HG02981 (cell line): Measurements from ENCODE around the gene CORIN.
"Not testable (repeated sequence)": the region's sequence is repeated elsewhere in the genome, so short reads cannot be mapped to it uniquely, and the experiment has no call there.

Source experiments
- ATAC-seq: cut with Tn5 transposase; IDR thresholded peaks from one replicate; pipeline ENCODE4 v1.9.1; 2021; ENCODE audit warnings: mild to moderate bottlenecking, moderate library complexity; ENCODE audit not compliant: unreplicated experiment

CORIN gene

DNA sequence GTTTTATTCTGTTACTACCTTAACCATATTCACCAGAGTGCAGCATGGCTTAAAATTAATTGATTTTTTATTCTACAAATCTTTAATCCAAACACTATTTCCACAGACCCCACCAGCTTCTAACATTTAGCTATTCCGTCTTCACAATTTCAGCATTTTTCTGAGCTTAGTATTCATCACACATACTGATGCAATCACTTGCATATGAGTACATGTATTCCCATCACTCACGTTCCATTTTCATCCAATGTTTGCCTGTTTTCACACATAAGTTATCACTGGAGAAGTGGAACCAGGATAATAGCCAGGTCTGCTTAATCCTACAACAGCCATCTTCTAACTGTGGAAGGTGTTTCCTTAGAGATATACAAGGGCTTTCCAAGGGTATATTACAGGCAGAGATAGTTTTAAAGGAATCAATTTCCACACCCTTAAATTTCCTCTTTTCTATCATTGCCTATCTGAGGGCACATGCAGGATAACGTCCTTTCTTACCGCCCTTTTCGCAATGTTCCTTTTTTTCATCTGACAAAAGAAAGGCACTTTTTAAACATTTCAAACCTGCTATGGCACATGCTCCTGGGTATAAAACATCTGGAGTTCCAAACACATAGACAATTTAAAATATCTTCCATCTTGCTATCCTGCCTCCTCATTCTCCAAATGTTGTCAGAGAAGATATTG, 115.8 kb downstream of the CORIN start:
- no peak for ATAC-seq

DNA sequence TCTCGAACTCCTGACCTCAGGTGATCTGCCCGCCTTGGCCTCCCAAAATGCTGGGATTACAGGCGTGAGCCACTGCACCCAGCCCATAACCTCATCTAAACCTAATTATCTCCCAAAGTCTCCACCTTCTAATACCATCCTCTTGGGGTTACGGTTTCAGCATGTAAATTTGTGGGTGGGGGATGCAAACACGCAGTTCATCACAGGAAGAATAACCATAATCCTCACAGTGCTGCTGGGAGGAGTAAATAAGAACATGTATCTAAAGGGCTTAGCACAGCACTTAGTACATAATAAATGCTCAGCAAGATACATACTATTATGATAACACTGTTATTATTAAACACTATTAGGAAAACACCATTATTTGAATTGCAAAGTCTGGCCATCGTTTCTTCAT, 116.4 kb downstream of the CORIN start:
- no peak for ATAC-seq

- no peak for ATAC-seq
Measured at GRCh38 chr4:47720787-47721186, 117.1 kb downstream of the CORIN start.

DNA sequence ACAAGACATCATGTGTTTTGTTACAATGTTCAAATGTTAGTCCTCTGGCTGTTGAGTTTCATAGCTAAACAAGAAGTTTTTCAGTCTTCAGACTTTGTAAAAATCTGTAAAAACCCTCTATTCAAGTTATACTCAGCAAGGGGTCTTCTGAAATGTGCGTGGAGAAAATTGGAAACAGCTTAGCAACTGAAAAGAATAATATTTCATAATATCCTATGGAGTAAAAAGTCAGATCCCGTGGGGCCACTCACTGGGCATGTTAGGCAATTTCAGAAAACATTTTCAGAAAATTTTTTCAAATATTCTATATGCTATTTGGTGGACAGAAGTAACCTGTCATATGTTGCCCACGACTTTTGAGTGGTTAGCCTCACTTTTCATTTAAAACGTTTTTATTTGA, 118.3 kb downstream of the CORIN start:
- no peak for ATAC-seq

GRCh38 chr4:47718696-47719095, 119.2 kb downstream of the CORIN start:
- no peak for ATAC-seq

DNA sequence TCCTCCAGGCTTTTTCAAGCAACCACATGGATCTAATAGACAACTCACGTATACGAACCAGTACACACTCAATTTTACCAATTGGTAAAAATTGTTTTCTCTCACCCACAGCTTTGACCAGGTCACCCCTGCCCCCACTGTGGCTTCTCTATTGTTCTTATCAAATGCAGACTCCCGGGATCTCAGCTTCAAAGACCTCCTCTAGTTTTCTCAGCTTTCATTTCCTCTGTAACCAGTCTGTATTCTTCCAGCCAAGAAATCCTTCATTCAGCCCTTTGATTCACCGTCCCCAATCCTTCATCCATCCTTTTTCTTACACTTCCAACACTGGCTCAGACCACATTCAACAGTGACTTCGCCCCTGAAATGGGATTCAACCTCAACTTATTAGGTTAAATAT, 120.7 kb downstream of the CORIN start:
- no peak for ATAC-seq

GRCh38 chr4:47715716-47716416, 122.0 kb downstream of the CORIN start:
- no peak for ATAC-seq

DNA sequence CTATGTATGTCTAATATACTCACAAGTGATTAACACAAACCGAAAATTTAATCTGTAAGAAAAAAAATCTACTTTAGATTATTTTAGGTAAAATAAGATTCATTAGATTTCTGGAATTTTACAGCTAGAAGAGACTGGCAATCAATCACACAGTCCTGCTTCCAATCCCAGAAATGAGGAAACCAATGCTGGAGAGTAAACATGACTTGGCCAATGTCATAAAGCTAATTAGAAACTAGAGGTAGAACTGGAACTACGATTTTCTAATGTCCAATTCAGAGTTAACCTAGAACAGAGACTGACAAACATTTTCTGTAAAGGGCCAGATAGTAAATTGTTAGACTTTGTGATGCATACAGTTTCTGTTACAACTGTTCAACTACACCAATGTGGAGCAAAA, 123.6 kb downstream of the CORIN start:
- ATAC-seq: no peak

- ATAC-seq: no peak
Measured at GRCh38 chr4:47713129-47713834, 124.6 kb downstream of the CORIN start.

DNA sequence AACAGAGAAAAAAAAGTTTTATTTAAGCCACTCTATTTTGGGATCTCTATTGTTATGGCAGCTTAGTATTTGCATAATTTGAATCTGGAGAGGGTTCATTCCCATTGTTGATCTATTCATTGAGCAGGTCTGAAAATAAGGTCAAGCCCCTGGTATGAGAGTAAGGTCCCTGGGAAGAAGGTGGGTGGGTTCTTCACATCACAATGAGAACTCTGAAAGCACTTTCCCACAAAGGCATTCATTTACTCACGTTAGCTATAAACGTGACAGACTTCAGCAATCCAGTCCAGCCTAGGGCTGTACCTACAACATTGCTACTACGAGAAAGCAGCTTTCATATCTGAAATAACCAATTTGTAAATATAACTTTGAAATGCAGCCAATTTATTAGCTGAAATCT, 126.2 kb downstream of the CORIN start:
- no peak for ATAC-seq

- no peak for ATAC-seq
Measured at GRCh38 chr4:47711183-47711582, 126.7 kb downstream of the CORIN start.

DNA sequence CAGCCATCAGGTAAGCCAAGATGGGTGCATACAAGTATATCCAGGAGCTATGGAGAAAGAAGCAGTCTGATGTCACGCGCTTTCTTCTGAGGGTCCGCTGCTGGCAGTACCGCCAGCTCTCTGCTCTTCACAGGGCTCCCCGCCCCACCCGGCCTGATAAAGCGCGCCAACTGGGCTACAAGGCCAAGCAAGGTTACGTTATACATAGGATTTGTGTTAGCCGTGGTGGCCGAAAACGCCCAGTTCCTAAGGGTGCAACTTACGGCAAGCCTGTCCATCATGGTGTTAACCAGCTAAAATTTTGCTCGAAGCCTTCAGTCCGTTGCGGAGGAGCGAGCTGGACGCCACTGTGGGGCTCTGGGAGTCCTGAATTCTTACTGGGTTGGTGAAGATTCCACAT, 131.5 kb downstream of the CORIN start:
- not testable (repeated sequence) for ATAC-seq

- ATAC-seq: no peak
Measured at GRCh38 chr4:47705326-47705981, 132.4 kb downstream of the CORIN start.

DNA sequence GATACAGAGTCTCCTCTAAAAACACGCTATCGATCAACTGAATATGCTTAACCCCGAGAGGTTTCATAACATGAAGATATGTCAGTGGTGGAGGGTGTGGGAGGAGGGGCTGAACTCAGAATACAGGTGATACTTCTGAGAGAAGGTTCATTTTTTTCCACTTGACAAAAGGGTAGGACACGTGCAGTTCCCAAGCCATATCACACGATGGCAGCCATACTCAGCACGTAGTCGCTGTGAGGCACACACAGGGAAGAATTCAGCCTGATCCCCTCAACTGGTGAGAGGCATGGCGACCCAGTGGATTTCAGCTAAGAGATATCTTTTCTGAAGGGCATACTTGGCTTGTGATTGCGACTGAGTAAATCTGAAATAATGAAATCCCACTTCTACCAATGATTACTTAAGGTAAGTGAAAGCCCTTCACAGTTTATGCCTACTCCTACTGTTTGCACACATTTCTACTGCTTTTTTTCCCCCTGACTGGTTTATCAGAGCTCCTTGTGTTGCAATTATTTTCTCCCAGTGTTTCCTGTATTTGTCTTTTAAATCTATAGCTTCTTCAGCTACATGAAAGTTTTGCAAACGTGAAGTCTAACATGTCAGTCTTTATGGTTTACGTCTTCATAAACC, 133.1 kb downstream of the CORIN start:
- peak; percentile 63 for ATAC-seq

- no peak for ATAC-seq
Measured at GRCh38 chr4:47703956-47704355, 133.9 kb downstream of the CORIN start.

DNA sequence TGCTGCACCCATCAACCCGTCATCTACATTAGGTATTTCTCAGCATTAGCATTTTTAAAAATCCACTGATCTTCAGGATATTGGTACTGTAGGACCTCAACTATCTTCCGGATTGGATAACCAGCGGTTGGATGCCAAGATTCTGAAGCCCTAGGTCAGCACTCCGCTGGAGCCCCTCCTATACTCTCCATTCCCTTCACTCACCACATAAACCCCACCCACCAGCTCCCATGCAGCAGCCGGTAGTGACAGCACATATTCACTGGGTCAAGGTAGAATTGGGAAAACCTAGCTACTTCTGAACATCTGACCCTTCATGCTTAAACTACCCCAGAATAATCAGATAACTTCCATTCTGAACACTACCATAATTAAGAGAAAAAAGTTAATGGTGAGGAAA, 134.9 kb downstream of the CORIN start:
- ATAC-seq: no peak

- no peak for ATAC-seq
Measured at GRCh38 chr4:47701286-47701685, 136.6 kb downstream of the CORIN start.

DNA sequence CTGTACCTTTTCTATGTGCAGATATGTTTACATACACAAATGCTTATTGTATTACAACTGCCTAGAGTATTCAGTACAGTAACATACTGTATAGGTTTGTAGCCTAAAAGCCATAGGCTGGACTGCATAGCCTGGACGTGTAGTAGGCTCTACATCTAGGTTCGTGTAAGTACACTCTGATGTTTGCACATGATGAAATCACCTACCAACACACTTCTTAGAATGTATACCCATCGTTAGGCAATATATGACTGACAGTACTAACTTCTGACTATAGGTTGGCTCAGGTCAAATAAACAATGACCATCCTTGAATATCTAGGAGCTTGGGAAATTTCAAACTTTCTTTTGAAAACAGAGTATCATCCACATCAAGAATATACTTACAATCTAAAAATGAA, 139.0 kb downstream of the CORIN start:
- ATAC-seq: no peak

- no peak for ATAC-seq
Measured at GRCh38 chr4:47696823-47697222, 141.0 kb downstream of the CORIN start.

DNA sequence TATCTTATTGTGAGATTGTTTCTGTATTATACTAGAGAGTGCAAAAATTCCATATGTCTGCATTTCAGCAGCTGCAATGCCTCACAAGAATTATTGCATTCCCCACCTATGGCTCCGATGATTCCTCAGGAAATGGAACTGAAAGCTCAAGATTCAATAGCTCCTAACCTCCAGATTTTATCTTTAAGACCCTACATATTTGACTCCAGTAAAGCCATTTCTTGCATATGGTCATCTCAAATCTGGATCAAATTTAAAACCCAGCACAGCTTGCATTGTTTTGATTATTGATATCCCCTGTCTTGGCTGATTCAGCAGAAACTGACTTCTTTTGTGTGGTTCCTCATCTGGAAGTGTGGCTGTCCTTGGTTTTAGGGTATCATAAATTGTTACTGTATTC, 142.6 kb downstream of the CORIN start:
- no peak for ATAC-seq

DNA sequence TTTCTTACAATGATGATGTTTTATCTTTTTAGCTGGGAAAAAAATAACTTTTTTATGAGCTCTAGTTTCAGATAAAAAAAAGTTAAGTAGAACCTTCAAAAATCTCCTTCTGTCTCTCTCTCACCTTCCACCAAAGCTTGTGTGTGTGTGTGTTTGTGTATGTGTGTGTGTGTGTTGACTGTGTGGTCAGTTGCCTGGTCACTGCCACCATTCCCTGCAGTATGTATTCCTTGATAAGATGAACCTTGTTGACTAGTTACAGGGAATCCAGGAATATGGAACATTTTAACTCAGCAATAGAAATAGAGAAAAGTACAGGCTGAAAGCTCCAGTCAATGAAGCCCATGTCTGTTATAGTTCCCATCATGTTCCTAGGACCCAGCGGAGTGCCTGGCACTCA, 143.5 kb downstream of the CORIN start:
- no peak for ATAC-seq
